ENCODE measurements around the gene LENG1.

GRCh38 chr19:54178581-54179261 lies 19.2 kb upstream of the LENG1 start:
- TF ChIP-seq CTCF (IDR thresholded peaks at IDR 0.05; ENCODE audit: poor library complexity) (no peak), EZH2 (IDR thresholded peaks at IDR 0.05; ENCODE audit: borderline replicate concordance) (no peak), EZH2phosphoT487 (IDR thresholded peaks at IDR 0.05; ENCODE audit: low read depth, severe bottlenecking, unreplicated experiment) (no peak)

Data from hepatocyte (in vitro differentiated cells).